Measurements from ENCODE around the gene SMC1B. TPM values are rescaled to one million over a fixed set of nuclear protein-coding genes. Genes with fewer than 3 reads are reported as not detected.
"Not testable (repeated sequence)": the region's sequence is repeated elsewhere in the genome, so short reads cannot be mapped to it uniquely, and the experiment has no call there.

The SMC1B gene
- polyA plus RNA-seq, 2 of the 4 experiments (the other 2 are of a cell fraction) = 0.03 TPM; not detected in 1

GRCh38 chr22:45451972-45452371 lies 38.6 kb upstream of the SMC1B start (continued):
- TF ChIP-seq MAZ (IDR thresholded peaks at IDR 0.05; ENCODE audit: borderline replicate concordance, low read depth, low read length) (no peak), ZSCAN20 (CRISPR knock-in tag; IDR thresholded peaks at IDR 0.05) (no peak)

GRCh38 chr22:45450921-45451651 lies 37.7 kb upstream of the SMC1B start:
- H3K4me3 ChIP-seq = no peak overlapping the region
- CTCF ChIA-PET = no interaction called here
- H3K27ac ChIP-seq = no peak overlapping the region
- no peak overlapping the region for H3K4me2 ChIP-seq
- ATAC-seq (no peak), DNase-seq (ENCODE audit: low read depth in 1 of 2, low spot score in 1 of 2) (no peak), FAIRE-seq (no peak)
- POLR2A ChIA-PET = interaction anchor here (0.6 kb wide), 1 partner anchor 30 kb away, joined by 3 read pairs; no protein-coding TSS in a partner anchor
- H3K4me1 ChIP-seq = 0 out of 3 replicates have a peak, but pooled peaks cover 3% of the 10 kb centered on the region
- peak in 1 of 2 experiments; percentile 29; a peak in 3 of 4 replicates for TF ChIP-seq CEBPB (IDR thresholded peaks at IDR 0.05)
- TF ChIP-seq ESRRA (IDR thresholded peaks at IDR 0.05; ENCODE audit: borderline replicate concordance, low read length) = no peak
- 67% methylated on average over 12 of the region's 12 CpGs for WGBS (ENCODE audit: missing lambda C conversion rate)
- no peaks in the 10 kb centered on the region for H3K9me3 ChIP-seq

GRCh38 chr22:45450101-45450785 lies 36.8 kb upstream of the SMC1B start:
- 85% methylated on average over 8 of the region's 16 CpGs for WGBS (ENCODE audit: missing lambda C conversion rate)
- ChIA-PET CTCF (interaction anchor here (1.3 kb wide), 1 partner anchor 10 kb away, joined by 3 read pairs; no protein-coding TSS in a partner anchor), POLR2A (no interaction called here)
- ATAC-seq (no peak), DNase-seq (ENCODE audit: low read depth in 1 of 2, low spot score in 1 of 2) (no peak), FAIRE-seq (no peak)
- Histone ChIP-seq H3K4me2 (no peak overlapping the region), H3K4me3 (no peak overlapping the region), H3K27ac (no peak overlapping the region), H3K9me3 (no peaks in the 10 kb centered on the region), H3K4me1 (0 out of 3 replicates have a peak, but pooled peaks cover 3% of the 10 kb centered on the region)
- no peak for TF ChIP-seq JUN (IDR thresholded peaks at IDR 0.05)
- TF ChIP-seq RCOR1 (IDR thresholded peaks at IDR 0.05; ENCODE audit: low read depth, low read length) = no peak
- no peak for TF ChIP-seq ELK1 (IDR thresholded peaks at IDR 0.05; ENCODE audit: low read depth, low read length)
- TF ChIP-seq HOXB5 (CRISPR knock-in tag; IDR thresholded peaks at IDR 0.05) = no peak
- TF ChIP-seq E2F6 (IDR thresholded peaks at IDR 0.05; ENCODE audit: borderline replicate concordance, low read depth) = no peak
- no peak for TF ChIP-seq RARB (CRISPR knock-in tag; IDR thresholded peaks at IDR 0.05)
- TF ChIP-seq EHMT2 (IDR thresholded peaks at IDR 0.05; ENCODE audit: low read depth) = no peak
- TF ChIP-seq POLR2AphosphoS2 (conservative IDR thresholded peaks at IDR 0.05; ENCODE audit: low read length) = no peak
- TF ChIP-seq RNF2 (IDR thresholded peaks at IDR 0.05; ENCODE audit: borderline replicate concordance, low read depth) = no peak
- no peak for TF ChIP-seq HMGXB4 (CRISPR knock-in tag; IDR thresholded peaks at IDR 0.05; ENCODE audit: borderline replicate concordance)
- no peak for TF ChIP-seq ESRRA (IDR thresholded peaks at IDR 0.05; ENCODE audit: borderline replicate concordance, low read length)
- no peak for TF ChIP-seq FOXS1 (CRISPR knock-in tag; IDR thresholded peaks at IDR 0.05)
- TF ChIP-seq MAFK (IDR thresholded peaks at IDR 0.05; ENCODE audit: partially characterized antibody) = no peak
- no peak for TF ChIP-seq ATOH8 (CRISPR knock-in tag; IDR thresholded peaks at IDR 0.05; ENCODE audit: low read depth)
- TF ChIP-seq RAD21 (conservative IDR thresholded peaks at IDR 0.05 in 1 of 2, IDR thresholded peaks at IDR 0.05 in 1 of 2) = no peak

GRCh38 chr22:45449442-45449841 lies 36.0 kb upstream of the SMC1B start:
- CTCF ChIA-PET = interaction anchor here (1.3 kb wide), 1 partner anchor 10 kb away, joined by 3 read pairs; no protein-coding TSS in a partner anchor

More at GRCh38 chr22:45449442-45449841, 36.0 kb upstream of the SMC1B start:
- ATAC-seq; FAIRE-seq; DNase-seq (ENCODE audit: low read depth in 1 of 2, low spot score in 1 of 2); H3K9me3 ChIP-seq; H3K27ac ChIP-seq; H3K4me2 ChIP-seq; POLR2A ChIA-PET; H3K4me3 ChIP-seq; H3K4me1 ChIP-seq: not testable (repeated sequence)
- WGBS (ENCODE audit: missing lambda C conversion rate) = 86% methylated on average over 5 of the region's 5 CpGs

Measured in A549 (cell line).